Natural killer cell (primary cell): ENCODE data around the gene RACK1. TPM values are rescaled to one million over a fixed set of nuclear protein-coding genes. Genes with fewer than 3 reads are reported as not detected.
A peak's percentile ranks its signal among the peaks of the same experiment; 100 is the strongest.

Experiments
- ATAC-seq, 3 donors: fragments of 150-1000 bp in 2 of 3; fragments of 200-7000 bp in 1 of 3; cut with Tn5 transposase; 1 replicate in 1 of 3; 2 replicates in 2 of 3; pipeline ENCODE4 v1.10.0; 2021; ENCODE audit warnings: mild to moderate bottlenecking in 2 of 3, moderate library complexity in 2 of 3
- DNase-seq, 2 donors: peaks; one replicate each; pipeline versions ENCODE4 v3.0.0 to v3.0.0-alpha.2; 2013 to 2021; ENCODE audit warnings: mixed read lengths in 1 of 2
- H3K27ac ChIP-seq: one replicate; pipeline ENCODE4 v1.5.1; 2013; ENCODE audit warnings: mild to moderate bottlenecking, low read length
- H3K27me3 ChIP-seq: one replicate; pipeline ENCODE4 v1.6.1; 2013; ENCODE audit warnings: low read length; ENCODE audit not compliant: control insufficient read depth, insufficient read depth
- H3K36me3 ChIP-seq: one replicate; pipeline ENCODE4 v1.6.1; 2013; ENCODE audit warnings: low read length; ENCODE audit not compliant: control insufficient read depth, insufficient read depth
- H3K4me1 ChIP-seq: one replicate; pipeline ENCODE4 v1.6.1; 2013; ENCODE audit warnings: low read length; ENCODE audit not compliant: control insufficient read depth, insufficient read depth
- H3K4me3 ChIP-seq: one replicate; pipeline ENCODE4 v1.5.1; 2013; ENCODE audit warnings: low read length
- H3K9me3 ChIP-seq: one replicate; pipeline ENCODE4 v1.6.1; 2013; ENCODE audit warnings: low read length; ENCODE audit not compliant: control insufficient read depth, insufficient read depth
- H3K27ac Mint-ChIP-seq, 2 donors: one replicate each; pipeline ENCODE4 v1.8.0; 2022; ENCODE audit warnings: mild to moderate bottlenecking in 2 of 2, mixed read lengths in 2 of 2, moderate library complexity in 1 of 2
- H3K27me3 Mint-ChIP-seq, 2 donors: one replicate each; pipeline ENCODE4 v1.8.0; 2022; ENCODE audit warnings: low read depth in 2 of 2, mixed read lengths in 2 of 2
- H3K36me3 Mint-ChIP-seq: one replicate; pipeline ENCODE4 v1.8.0; 2022; ENCODE audit warnings: mixed read lengths
- H3K4me1 Mint-ChIP-seq, 2 donors: one replicate each; pipeline ENCODE4 v1.8.0; 2022; ENCODE audit warnings: mixed read lengths in 2 of 2
- H3K4me3 Mint-ChIP-seq: one replicate; pipeline ENCODE4 v1.8.0; 2022; ENCODE audit warnings: mild to moderate bottlenecking, moderate library complexity, mixed read lengths
- H3K9me3 Mint-ChIP-seq, 2 donors: one replicate each; pipeline ENCODE4 v1.8.0; 2022; ENCODE audit warnings: mixed read lengths in 2 of 2
- WGBS: methylation state at CpG from one replicate; pipeline ENCODE4 v1.1.7; 2013; ENCODE audit warnings: missing lambda C conversion rate; ENCODE audit not compliant: insufficient coverage; 5-methylcytosine and 5-hydroxymethylcytosine counted together
- intact Hi-C: fragments of 100-400 bp; cut with micrococcal nuclease; formaldehyde crosslinking; loops from one replicate; pipeline ENCODE4 v1.14.2; 2022
- total RNA-seq, 4 donors: library from RNA; stranded (reverse); fragments of 120-200 nt in 1 of 4; gene quantifications; one replicate each; pipeline versions ENCODE4 v1.2.3 to v1.2.4, GENCODE V29; 2013 to 2022
- TF ChIP-seq, protein P1 (sequence below): fragments of 200-600 bp; IDR thresholded peaks from one replicate; pipeline ENCODE4 v1.8.0; 2022; ENCODE audit warnings: antibody characterized with exemption

Gene RACK1
- total RNA-seq, 3 donors from 2014 or later (not counting 1 experiment from before 2014, with no cell fraction given) = 1,089 to 1,233 (median 1,138) TPM

DNA sequence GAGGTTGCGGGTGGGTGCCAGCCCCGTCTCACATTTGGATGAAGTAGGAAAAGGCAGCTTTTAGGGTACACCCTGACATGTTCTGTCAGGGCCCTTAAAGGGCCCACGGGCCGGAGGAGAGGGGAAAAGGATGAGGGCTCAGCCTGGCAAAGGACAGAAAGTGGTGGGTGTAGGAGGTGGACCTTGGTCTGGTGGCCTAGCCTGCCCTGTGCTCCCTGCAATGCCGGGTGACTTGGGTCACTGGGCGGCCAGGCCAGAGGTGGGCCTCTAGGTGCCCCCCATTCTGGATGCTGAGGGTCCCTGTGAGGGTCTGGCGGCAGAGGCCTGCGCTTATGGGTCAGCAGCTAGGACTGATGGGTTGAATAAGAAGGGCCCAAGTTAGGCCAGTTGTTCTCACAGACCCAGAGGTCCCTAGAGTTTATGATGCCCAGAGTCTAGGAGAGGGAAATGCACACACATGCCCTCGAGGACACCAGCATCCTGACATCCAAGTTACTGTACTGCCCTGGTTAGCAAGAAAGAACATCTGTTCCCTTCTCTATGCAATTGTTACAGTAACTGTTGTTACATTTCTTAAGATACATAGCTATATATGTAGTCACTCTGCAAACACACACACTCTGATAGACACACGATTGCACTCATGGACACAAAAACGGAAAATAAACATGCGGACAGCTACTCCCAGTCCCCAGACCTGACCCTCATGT lies 51.2 kb downstream of the RACK1 start:
- TF ChIP-seq, protein P1, sequence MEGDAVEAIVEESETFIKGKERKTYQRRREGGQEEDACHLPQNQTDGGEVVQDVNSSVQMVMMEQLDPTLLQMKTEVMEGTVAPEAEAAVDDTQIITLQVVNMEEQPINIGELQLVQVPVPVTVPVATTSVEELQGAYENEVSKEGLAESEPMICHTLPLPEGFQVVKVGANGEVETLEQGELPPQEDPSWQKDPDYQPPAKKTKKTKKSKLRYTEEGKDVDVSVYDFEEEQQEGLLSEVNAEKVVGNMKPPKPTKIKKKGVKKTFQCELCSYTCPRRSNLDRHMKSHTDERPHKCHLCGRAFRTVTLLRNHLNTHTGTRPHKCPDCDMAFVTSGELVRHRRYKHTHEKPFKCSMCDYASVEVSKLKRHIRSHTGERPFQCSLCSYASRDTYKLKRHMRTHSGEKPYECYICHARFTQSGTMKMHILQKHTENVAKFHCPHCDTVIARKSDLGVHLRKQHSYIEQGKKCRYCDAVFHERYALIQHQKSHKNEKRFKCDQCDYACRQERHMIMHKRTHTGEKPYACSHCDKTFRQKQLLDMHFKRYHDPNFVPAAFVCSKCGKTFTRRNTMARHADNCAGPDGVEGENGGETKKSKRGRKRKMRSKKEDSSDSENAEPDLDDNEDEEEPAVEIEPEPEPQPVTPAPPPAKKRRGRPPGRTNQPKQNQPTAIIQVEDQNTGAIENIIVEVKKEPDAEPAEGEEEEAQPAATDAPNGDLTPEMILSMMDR = no peak
- Histone ChIP-seq H3K27me3 (no peaks in the 10 kb centered on the region), H3K36me3 (no peaks in the 10 kb centered on the region), H3K9me3 (no peaks in the 10 kb centered on the region), H3K4me3 (peak overlapping the region; percentile 91), H3K4me1 (peaks cover 32% of the 10 kb centered on the region), H3K27ac (peak overlapping the region; percentile 68)
- DNase-seq (no peak), ATAC-seq (no peak)
- intact Hi-C loops = no loop called here
- 55% methylated on average over 10 of the region's 12 CpGs for WGBS
- peaks cover 10% of the 10 kb centered on the region for H3K36me3 Mint-ChIP-seq
- H3K4me1 Mint-ChIP-seq = peaks cover 50 to 56% of the 10 kb centered on the region in 2 donors
- H3K9me3 Mint-ChIP-seq = no peaks in the 10 kb centered on the region
- H3K27ac Mint-ChIP-seq = peak overlapping the region; percentile 99 to 100
- peak overlapping the region; percentile 100 for H3K4me3 Mint-ChIP-seq
- H3K27me3 Mint-ChIP-seq = peaks cover 6 to 15% of the 10 kb centered on the region in 2 donors

DNA sequence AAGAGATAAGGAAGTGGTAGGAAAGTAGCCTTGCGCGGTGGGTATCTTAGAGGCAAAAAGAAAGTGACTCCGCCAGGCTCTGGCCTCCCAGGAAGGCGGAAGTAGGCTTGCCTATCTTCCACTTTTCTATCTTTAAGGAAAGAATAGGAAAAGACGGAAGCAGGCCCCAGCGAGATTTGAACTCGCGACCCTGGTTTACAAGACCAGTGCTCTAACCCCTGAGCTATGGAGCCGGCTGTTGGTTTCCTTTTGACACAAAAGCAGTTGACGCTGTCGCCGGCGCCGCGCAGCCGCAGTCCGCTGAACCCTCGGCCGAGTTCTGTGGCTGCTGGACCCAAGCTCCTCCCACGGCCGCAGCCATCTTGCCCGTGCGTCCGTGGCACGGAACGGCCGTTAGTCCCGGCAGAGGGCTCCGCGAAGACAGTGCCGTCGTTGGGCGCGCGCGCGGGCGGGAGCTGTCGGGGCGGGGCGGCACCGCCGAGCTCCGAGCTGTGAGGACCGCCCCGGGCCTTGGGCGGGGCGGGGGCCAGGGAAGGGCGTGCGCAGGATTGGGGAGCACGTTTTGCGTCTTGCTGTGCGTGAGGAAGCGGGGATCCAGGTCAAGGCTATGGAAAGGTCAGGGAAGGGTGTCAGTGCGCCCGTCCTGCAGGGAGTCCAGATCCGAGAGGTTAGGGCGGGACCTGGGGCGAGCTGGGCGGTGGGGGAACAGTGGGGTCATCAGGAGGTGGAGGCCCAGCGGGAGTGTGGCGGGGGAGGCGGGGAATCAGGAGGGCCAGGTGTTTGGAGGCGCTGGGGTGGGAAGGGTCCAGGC lies 52.0 kb downstream of the RACK1 start:
- intact Hi-C loops = loop anchor here (1.0 to 2.0 kb wide), 2 partner anchors 32 to 69 kb away; partner anchors contain the start of genes TRIM41 and TRIM52
- TF ChIP-seq, protein P1 = no peak
- peak overlapping the region; percentile 91 for H3K4me3 ChIP-seq
- no peaks in the 10 kb centered on the region for H3K36me3 ChIP-seq
- Mint-ChIP-seq H3K4me3 (peak overlapping the region; percentile 100), H3K27ac (peak overlapping the region; percentile 99 to 100), H3K4me1 (peaks cover 51 to 58% of the 10 kb centered on the region in 2 donors), H3K27me3 (peaks cover 6 to 11% of the 10 kb centered on the region in 2 donors), H3K9me3 (no peaks in the 10 kb centered on the region), H3K36me3 (peaks cover 10% of the 10 kb centered on the region)
- no peaks in the 10 kb centered on the region for H3K27me3 ChIP-seq
- peaks cover 34% of the 10 kb centered on the region for H3K4me1 ChIP-seq
- peak overlapping the region; percentile 79 for H3K27ac ChIP-seq
- peak; percentile 64 to 81 (median 74) for ATAC-seq
- no peaks in the 10 kb centered on the region for H3K9me3 ChIP-seq
- under 1% methylated on average over 64 of the region's 64 CpGs for WGBS
- peak; percentile 97 to 99 for DNase-seq

DNA sequence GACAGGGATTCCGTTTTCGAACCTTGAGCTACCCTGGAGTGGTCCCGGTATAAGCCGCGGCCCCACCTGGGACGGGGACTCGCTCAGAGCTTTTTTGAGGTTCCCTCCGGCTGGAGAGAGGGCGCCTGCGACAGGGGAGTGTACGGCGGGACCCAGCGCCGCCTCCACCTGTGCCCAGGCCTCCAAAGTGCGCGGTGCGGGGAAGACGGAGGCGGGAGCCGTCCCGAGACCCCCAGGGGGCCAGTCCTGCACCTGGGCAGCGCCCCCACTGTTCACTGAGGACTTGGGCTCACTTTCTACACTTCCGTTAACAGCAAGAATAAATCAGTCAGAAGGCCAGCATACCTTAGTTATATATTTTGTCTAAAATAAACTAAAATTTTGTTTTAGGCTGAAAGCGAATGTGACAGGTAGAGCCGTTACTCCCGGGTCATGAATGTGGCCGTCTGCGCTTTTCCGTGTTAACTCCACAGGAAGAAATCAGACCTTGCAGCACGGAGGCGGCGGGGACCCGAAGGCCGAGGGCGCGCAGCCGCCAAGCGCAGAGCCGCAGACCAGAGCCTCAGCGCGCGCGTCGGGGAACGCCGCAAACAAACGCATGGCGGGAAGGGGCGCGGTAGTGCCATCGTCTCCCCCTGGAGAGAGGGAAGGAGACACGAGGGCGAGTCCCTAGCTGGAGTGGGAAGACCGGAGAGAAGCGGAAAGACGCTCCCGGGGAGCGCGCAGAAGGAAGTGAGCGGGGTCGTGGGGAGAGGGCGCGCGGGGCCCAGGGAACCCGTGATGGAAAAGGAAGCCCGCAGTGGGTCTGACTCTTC lies 52.8 kb downstream of the RACK1 start:
- intact Hi-C loops = loop anchor here (1.0 to 2.0 kb wide), 2 partner anchors 32 to 70 kb away; partner anchors contain the start of genes TRIM41 and TRIM52
- H3K4me3 Mint-ChIP-seq = peak overlapping the region; percentile 100
- TF ChIP-seq, protein P1 = peak; percentile 27
- DNase-seq (peak; percentile 54 to 78), ATAC-seq (peak in 2 of 3 donors; percentile 7)
- Histone ChIP-seq H3K36me3 (no peaks in the 10 kb centered on the region), H3K27ac (peak overlapping the region; percentile 79), H3K4me3 (peak overlapping the region; percentile 91), H3K4me1 (peaks cover 34% of the 10 kb centered on the region), H3K27me3 (no peaks in the 10 kb centered on the region), H3K9me3 (no peaks in the 10 kb centered on the region)
- H3K27ac Mint-ChIP-seq = peak overlapping the region; percentile 99 to 100
- peaks cover 6 to 11% of the 10 kb centered on the region in 2 donors for H3K27me3 Mint-ChIP-seq
- WGBS = under 1% methylated on average over 65 of the region's 66 CpGs
- H3K9me3 Mint-ChIP-seq = no peaks in the 10 kb centered on the region
- H3K36me3 Mint-ChIP-seq = peaks cover 10% of the 10 kb centered on the region
- peaks cover 51 to 60% of the 10 kb centered on the region in 2 donors for H3K4me1 Mint-ChIP-seq
